Measurements from ENCODE around the gene COL16A1.

The COL16A1 gene

GRCh38 chr1:31618916-31619846 is 84.6 kb downstream of the COL16A1 start:
- peaks cover 20% of the 10 kb centered on the region for H3K4me1 Mint-ChIP-seq
- peaks cover 41% of the 10 kb centered on the region for H3K27me3 Mint-ChIP-seq (ENCODE audit: low read depth, poor library complexity)
- H3K36me3 Mint-ChIP-seq (ENCODE audit: low read depth) = no peaks in the 10 kb centered on the region
- no peak overlapping the region for H3K4me3 Mint-ChIP-seq
- no peak for DNase-seq
- no peaks in the 10 kb centered on the region for H3K9me3 Mint-ChIP-seq
- TF ChIP-seq, protein P1, sequence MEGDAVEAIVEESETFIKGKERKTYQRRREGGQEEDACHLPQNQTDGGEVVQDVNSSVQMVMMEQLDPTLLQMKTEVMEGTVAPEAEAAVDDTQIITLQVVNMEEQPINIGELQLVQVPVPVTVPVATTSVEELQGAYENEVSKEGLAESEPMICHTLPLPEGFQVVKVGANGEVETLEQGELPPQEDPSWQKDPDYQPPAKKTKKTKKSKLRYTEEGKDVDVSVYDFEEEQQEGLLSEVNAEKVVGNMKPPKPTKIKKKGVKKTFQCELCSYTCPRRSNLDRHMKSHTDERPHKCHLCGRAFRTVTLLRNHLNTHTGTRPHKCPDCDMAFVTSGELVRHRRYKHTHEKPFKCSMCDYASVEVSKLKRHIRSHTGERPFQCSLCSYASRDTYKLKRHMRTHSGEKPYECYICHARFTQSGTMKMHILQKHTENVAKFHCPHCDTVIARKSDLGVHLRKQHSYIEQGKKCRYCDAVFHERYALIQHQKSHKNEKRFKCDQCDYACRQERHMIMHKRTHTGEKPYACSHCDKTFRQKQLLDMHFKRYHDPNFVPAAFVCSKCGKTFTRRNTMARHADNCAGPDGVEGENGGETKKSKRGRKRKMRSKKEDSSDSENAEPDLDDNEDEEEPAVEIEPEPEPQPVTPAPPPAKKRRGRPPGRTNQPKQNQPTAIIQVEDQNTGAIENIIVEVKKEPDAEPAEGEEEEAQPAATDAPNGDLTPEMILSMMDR (IDR thresholded peaks at IDR 0.05) = no peak
- peak overlapping the region; percentile 47 for H3K27ac Mint-ChIP-seq

- Mint-ChIP-seq H3K9me3 (no peaks in the 10 kb centered on the region), H3K27ac (no peak overlapping the region), H3K27me3 (ENCODE audit: low read depth, poor library complexity) (peaks cover 42% of the 10 kb centered on the region), H3K4me3 (peak overlapping the region; percentile 48), H3K4me1 (peaks cover 21% of the 10 kb centered on the region), H3K36me3 (ENCODE audit: low read depth) (no peaks in the 10 kb centered on the region)
- peak; percentile 84 for DNase-seq
- TF ChIP-seq, protein P1 (IDR thresholded peaks at IDR 0.05) = peak; percentile 91
Measured at GRCh38 chr1:31617916-31618746, 85.7 kb downstream of the COL16A1 start.

GRCh38 chr1:31617218-31617915 is 86.5 kb downstream of the COL16A1 start, which contains the start of gene HCRTR1:
Gene HCRTR1, plus strand, starts transcription at chr1:31617689. Its CDS starts 1,504 bp downstream, at chr1:31619193.
- H3K27me3 Mint-ChIP-seq (ENCODE audit: low read depth, poor library complexity) = peaks cover 50% of the 10 kb centered on the region
- H3K27ac Mint-ChIP-seq = no peak within 1 kb of the TSS
- TF ChIP-seq, protein P1 (IDR thresholded peaks at IDR 0.05) = no peak
- DNase-seq = peak; percentile 41
- no peaks in the 10 kb centered on the region for H3K36me3 Mint-ChIP-seq (ENCODE audit: low read depth)
- H3K9me3 Mint-ChIP-seq = no peaks in the 10 kb centered on the region
- H3K4me1 Mint-ChIP-seq = peaks cover 21% of the 10 kb centered on the region
- H3K4me3 Mint-ChIP-seq = peak within 1 kb of the TSS; percentile 88

- Mint-ChIP-seq H3K36me3 (ENCODE audit: low read depth) (no peaks in the 10 kb centered on the region), H3K4me1 (peaks cover 21% of the 10 kb centered on the region), H3K4me3 (no peak overlapping the region), H3K27me3 (ENCODE audit: low read depth, poor library complexity) (peaks cover 58% of the 10 kb centered on the region), H3K9me3 (no peaks in the 10 kb centered on the region), H3K27ac (no peak overlapping the region)
- TF ChIP-seq, protein P1 (IDR thresholded peaks at IDR 0.05) = no peak
- DNase-seq = no peak
Measured at GRCh38 chr1:31615939-31616338, 87.9 kb downstream of the COL16A1 start.

DNA sequence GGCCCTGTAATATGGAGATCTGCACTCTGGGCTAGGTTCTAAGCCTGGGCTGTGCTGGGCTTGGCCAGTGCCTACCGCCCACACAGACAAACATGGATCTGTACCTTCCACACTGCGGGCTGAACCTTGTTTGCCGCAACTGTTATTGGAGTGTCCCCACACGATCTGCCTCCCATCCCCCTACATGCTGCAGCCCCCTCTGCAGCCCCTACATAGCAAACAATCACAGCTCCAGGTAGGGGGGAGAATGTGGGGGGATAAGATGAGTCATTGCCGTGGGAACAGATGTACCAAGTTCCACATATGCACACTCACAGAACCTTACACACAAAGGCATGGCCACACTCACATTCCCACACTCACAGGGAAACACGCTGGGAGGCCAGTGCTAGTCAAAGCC is 88.4 kb downstream of the COL16A1 start:
- Mint-ChIP-seq H3K4me1 (peaks cover 21% of the 10 kb centered on the region), H3K9me3 (no peaks in the 10 kb centered on the region), H3K27me3 (ENCODE audit: low read depth, poor library complexity) (peaks cover 62% of the 10 kb centered on the region), H3K4me3 (no peak overlapping the region), H3K36me3 (ENCODE audit: low read depth) (no peaks in the 10 kb centered on the region), H3K27ac (no peak overlapping the region)
- DNase-seq = no peak
- TF ChIP-seq, protein P1 (IDR thresholded peaks at IDR 0.05) = no peak
